ENCODE data around the gene ZNF385A.

The ZNF385A gene

DNA sequence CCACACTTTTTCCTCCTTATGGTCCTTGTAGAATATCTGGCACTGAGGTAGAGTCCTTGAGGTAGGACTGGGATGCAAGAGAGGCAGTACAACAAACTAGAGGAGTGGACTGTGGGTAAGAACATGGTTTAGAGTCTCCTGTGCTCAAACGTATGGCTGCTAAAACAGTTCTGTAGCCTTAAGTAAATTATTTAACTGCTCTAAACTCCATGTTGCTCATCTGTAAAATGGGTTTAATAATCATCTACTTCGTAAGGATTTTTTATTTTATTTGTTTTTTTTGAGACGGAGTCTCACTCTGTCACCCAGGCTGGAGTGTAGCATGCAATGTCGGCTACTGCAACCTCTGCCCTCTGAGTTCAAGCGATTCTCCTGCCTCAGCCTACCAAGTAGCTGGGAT is 63.2 kb downstream of the ZNF385A start:
- no peak overlapping the region for H3K27ac ChIP-seq (ENCODE audit: low read depth, low read length)
- H3K79me2 ChIP-seq (ENCODE audit: control insufficient read depth, low read length) = peaks cover 12% of the 10 kb centered on the region
- no peaks in the 10 kb centered on the region for H4K20me1 ChIP-seq (ENCODE audit: control insufficient read depth, insufficient read depth, low read depth, low read length)
- H3K9me3 ChIP-seq (ENCODE audit: control insufficient read depth, insufficient read depth, low read length) = no peaks in the 10 kb centered on the region
- H3K4me2 ChIP-seq (ENCODE audit: low read length) = no peak overlapping the region
- no peak overlapping the region for H3K4me3 ChIP-seq (ENCODE audit: low read length)
- H3K4me1 ChIP-seq (ENCODE audit: control insufficient read depth, low read length) = peaks cover 6% of the 10 kb centered on the region
- no peaks in the 10 kb centered on the region for H3F3A ChIP-seq (ENCODE audit: control insufficient read depth, insufficient read depth)
- no peaks in the 10 kb centered on the region for H3K36me3 ChIP-seq (ENCODE audit: control insufficient read depth, low read length)
- TF ChIP-seq CTCF (IDR thresholded peaks at IDR 0.05; ENCODE audit: low read depth, low read length, poor library complexity, severe bottlenecking) = no peak
- no peak for TF ChIP-seq EZH2phosphoT487 (IDR thresholded peaks at IDR 0.05; ENCODE audit: borderline replicate concordance, low read length)
- H3K9me2 ChIP-seq (replicated peaks; ENCODE audit: control insufficient read depth, low read length) = no peaks in the 10 kb centered on the region
- no peaks in the 10 kb centered on the region for H3K27me3 ChIP-seq (ENCODE audit: control insufficient read depth, low read length)

Data from DOHH2 (cell line).